Neural cell (in vitro differentiated cells): ENCODE measurements around the gene GPATCH3. TPM values are rescaled to one million over a fixed set of nuclear protein-coding genes. Genes with fewer than 3 reads are reported as not detected.

ENCODE experiments used
- H2AFZ ChIP-seq: fragments of 200-600, 300-800 bp; sonication (generic), shearing (Covaris generic); 2 replicates; pipeline ENCODE4 v1.6.0; 2014; ENCODE audit warnings: low read depth, mild to moderate bottlenecking, antibody characterized with exemption, low read length, moderate library complexity
- H3F3A ChIP-seq: fragments of 200-600 bp; shearing (Covaris generic); 2 replicates; pipeline ENCODE4 v1.6.1; 2016; ENCODE audit warnings: mild to moderate bottlenecking, moderate library complexity, mixed read lengths, antibody characterized with exemption, low read length; ENCODE audit not compliant: insufficient read depth, poor library complexity, severe bottlenecking
- H3K27ac ChIP-seq: fragments of 200-600, 300-800 bp; sonication (generic), shearing (Covaris generic); 2 replicates; pipeline ENCODE4 v1.5.1; 2014; ENCODE audit warnings: mild to moderate bottlenecking, low read length, moderate library complexity
- H3K27me3 ChIP-seq: fragments of 300-800, 200-600 bp; sonication (generic), shearing (Covaris generic); 2 replicates; pipeline ENCODE4 v1.6.0; 2014; ENCODE audit warnings: mild to moderate bottlenecking, low read depth, low read length, moderate library complexity; ENCODE audit not compliant: insufficient read depth
- H3K36me3 ChIP-seq: fragments of 300-800, 200-600 bp; sonication (generic), shearing (Covaris generic); 2 replicates; pipeline ENCODE4 v1.5.1; 2014; ENCODE audit warnings: mild to moderate bottlenecking, antibody characterized with exemption, low read length, moderate library complexity; ENCODE audit not compliant: insufficient read depth
- H3K4me2 ChIP-seq: fragments of 300-800, 200-600 bp; sonication (generic), shearing (Covaris generic); 2 replicates; pipeline ENCODE4 v1.6.0; 2014; ENCODE audit warnings: mild to moderate bottlenecking, low read length
- H3K4me3 ChIP-seq: fragments of 300-800, 200-600 bp; sonication (generic), shearing (Covaris generic); 2 replicates; pipeline ENCODE4 v1.5.1; 2014; ENCODE audit warnings: mild to moderate bottlenecking, low read length, moderate library complexity
- H3K79me2 ChIP-seq: fragments of 200-600 bp; shearing (Covaris generic); replicated peaks from 2 replicates; pipeline ENCODE4 v1.6.0; 2014; ENCODE audit warnings: mild to moderate bottlenecking, low read length, moderate library complexity; ENCODE audit not compliant: insufficient read depth
- H3K9ac ChIP-seq: fragments of 300-800, 200-600 bp; sonication (generic), shearing (Covaris generic); 2 replicates; pipeline ENCODE4 v1.6.1; 2016; ENCODE audit warnings: mild to moderate bottlenecking, low read length, mixed read lengths
- H3K9me2 ChIP-seq: fragments of 200-600 bp; shearing (Covaris generic); 2 replicates; pipeline ENCODE4 v1.6.1; 2016; ENCODE audit warnings: mild to moderate bottlenecking, low read length, mixed read lengths; ENCODE audit not compliant: insufficient read depth
- H3K9me3 ChIP-seq: fragments of 200-600, 300-800 bp; sonication (generic), shearing (Covaris generic); 2 replicates; pipeline ENCODE4 v1.6.1; 2016; ENCODE audit warnings: mild to moderate bottlenecking, mixed run types, low read length, moderate library complexity, mixed read lengths
- H4K20me1 ChIP-seq: fragments of 200-600 bp; shearing (Covaris generic); 2 replicates; pipeline ENCODE4 v1.6.1; 2016; ENCODE audit warnings: mild to moderate bottlenecking, mixed run types; ENCODE audit not compliant: insufficient read depth
- CTCF ChIP-seq: fragments of 450-650 bp; IDR thresholded peaks from 2 replicates; pipeline ENCODE4 v1.5.1; 2014; ENCODE audit warnings: antibody characterized with exemption, mild to moderate bottlenecking, moderate library complexity; ENCODE audit not compliant: poor library complexity, severe bottlenecking
- EP300 ChIP-seq: fragments of 450-650 bp; conservative IDR thresholded peaks from 2 replicates; pipeline ENCODE4 v1.6.1; 2014; ENCODE audit warnings: antibody characterized with exemption, mild to moderate bottlenecking, moderate library complexity; ENCODE audit not compliant: poor library complexity, severe bottlenecking
- EZH2 ChIP-seq: fragments of 200-600, 300-800 bp; shearing (Covaris generic), sonication (generic); IDR thresholded peaks from 2 replicates; pipeline ENCODE4 v1.6.1; 2014; ENCODE audit warnings: antibody characterized with exemption, low read length, borderline replicate concordance, mild to moderate bottlenecking; ENCODE audit not compliant: insufficient read depth, poor library complexity, severe bottlenecking
- MXI1 ChIP-seq: fragments of 450-650 bp; conservative IDR thresholded peaks from 2 replicates; pipeline ENCODE4 v1.6.1; 2014; ENCODE audit warnings: antibody characterized with exemption, mild to moderate bottlenecking; ENCODE audit not compliant: poor library complexity, severe bottlenecking
- POLR2AphosphoS5 ChIP-seq: IDR thresholded peaks from 2 replicates; pipeline ENCODE4 v1.6.1; 2012
- RAD21 ChIP-seq: fragments of 450-650 bp; conservative IDR thresholded peaks from 2 replicates; pipeline ENCODE4 v1.6.1; 2014; ENCODE audit warnings: antibody characterized with exemption, mild to moderate bottlenecking, moderate library complexity
- SMC3 ChIP-seq: fragments of 450-650 bp; conservative IDR thresholded peaks from 2 replicates; pipeline ENCODE4 v1.6.1; 2014; ENCODE audit warnings: antibody characterized with exemption, mild to moderate bottlenecking, moderate library complexity; ENCODE audit not compliant: poor library complexity
- TAF1 ChIP-seq: IDR thresholded peaks from 2 replicates; pipeline ENCODE4 v1.6.1; 2012; ENCODE audit warnings: low read depth
- polyA plus RNA-seq: library from polyadenylated mRNA; depleted of rRNA; stranded (reverse); fragments of >200 nt; gene quantifications from 2 replicates; pipeline ENCODE4 v1.2.3, GENCODE V29; 2014
- TF ChIP-seq, protein P1 (sequence below): IDR thresholded peaks from 2 replicates; pipeline ENCODE4 v1.6.1; 2012; ENCODE audit warnings: borderline replicate concordance

Gene GPATCH3
- polyA plus RNA-seq, 1 donor from 2014 or later, result 7.1 TPM

DNA sequence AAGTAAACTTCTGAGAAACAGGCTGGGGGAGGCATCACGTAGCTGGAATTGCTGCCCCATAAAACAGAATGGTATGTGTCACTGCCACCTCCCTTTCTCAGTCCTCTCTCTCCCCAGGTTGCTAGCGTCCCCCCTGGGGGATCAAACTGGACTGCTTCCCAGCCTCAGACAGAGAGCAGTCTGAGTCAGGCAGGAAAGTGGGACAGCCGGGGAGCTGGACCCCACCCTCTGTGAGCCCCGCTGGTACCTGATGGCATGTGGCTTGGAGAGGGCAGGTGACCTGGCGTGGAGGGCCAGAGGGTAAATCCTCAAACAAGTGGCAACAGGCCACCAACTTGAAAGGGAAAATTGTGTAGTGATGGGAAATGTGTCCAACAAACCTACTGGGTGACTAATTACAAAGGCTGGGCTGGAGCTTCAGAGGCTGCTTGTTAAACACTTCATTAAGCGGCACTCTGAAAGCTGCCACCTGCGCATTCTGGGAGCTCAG is 38.3 kb downstream of the GPATCH3 start:
- H3K36me3 ChIP-seq, result no peaks in the 10 kb centered on the region
- no peaks in the 10 kb centered on the region for H3K9me3 ChIP-seq
- H3K9me2 ChIP-seq, result no peaks in the 10 kb centered on the region
- H3K27me3 ChIP-seq, result no peaks in the 10 kb centered on the region
- H3F3A ChIP-seq, result no peaks in the 10 kb centered on the region
- H2AFZ ChIP-seq, result no peak overlapping the region
- H4K20me1 ChIP-seq, result no peaks in the 10 kb centered on the region
- H3K79me2 ChIP-seq, result no peaks in the 10 kb centered on the region
- H3K4me2 ChIP-seq, result no peak overlapping the region
- TF ChIP-seq, protein P1, sequence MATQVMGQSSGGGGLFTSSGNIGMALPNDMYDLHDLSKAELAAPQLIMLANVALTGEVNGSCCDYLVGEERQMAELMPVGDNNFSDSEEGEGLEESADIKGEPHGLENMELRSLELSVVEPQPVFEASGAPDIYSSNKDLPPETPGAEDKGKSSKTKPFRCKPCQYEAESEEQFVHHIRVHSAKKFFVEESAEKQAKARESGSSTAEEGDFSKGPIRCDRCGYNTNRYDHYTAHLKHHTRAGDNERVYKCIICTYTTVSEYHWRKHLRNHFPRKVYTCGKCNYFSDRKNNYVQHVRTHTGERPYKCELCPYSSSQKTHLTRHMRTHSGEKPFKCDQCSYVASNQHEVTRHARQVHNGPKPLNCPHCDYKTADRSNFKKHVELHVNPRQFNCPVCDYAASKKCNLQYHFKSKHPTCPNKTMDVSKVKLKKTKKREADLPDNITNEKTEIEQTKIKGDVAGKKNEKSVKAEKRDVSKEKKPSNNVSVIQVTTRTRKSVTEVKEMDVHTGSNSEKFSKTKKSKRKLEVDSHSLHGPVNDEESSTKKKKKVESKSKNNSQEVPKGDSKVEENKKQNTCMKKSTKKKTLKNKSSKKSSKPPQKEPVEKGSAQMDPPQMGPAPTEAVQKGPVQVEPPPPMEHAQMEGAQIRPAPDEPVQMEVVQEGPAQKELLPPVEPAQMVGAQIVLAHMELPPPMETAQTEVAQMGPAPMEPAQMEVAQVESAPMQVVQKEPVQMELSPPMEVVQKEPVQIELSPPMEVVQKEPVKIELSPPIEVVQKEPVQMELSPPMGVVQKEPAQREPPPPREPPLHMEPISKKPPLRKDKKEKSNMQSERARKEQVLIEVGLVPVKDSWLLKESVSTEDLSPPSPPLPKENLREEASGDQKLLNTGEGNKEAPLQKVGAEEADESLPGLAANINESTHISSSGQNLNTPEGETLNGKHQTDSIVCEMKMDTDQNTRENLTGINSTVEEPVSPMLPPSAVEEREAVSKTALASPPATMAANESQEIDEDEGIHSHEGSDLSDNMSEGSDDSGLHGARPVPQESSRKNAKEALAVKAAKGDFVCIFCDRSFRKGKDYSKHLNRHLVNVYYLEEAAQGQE, result no peak
- no peak for TF ChIP-seq POLR2AphosphoS5
- no peak for TF ChIP-seq SMC3
- TF ChIP-seq EZH2, result no peak
- no peak for TF ChIP-seq MXI1
- TF ChIP-seq EP300, result no peak
- TF ChIP-seq CTCF, result no peak
- no peak for TF ChIP-seq TAF1
- TF ChIP-seq RAD21, result no peak
- H3K9ac ChIP-seq, result no peak overlapping the region
- no peak overlapping the region for H3K27ac ChIP-seq
- no peak overlapping the region for H3K4me3 ChIP-seq

- TF ChIP-seq, protein P1, result no peak
- no peak for TF ChIP-seq EZH2
- TF ChIP-seq CTCF, result no peak
- TF ChIP-seq POLR2AphosphoS5, result no peak
- TF ChIP-seq MXI1, result no peak
- no peak for TF ChIP-seq EP300
- Histone ChIP-seq H3K27ac (no peak overlapping the region), H4K20me1 (no peaks in the 10 kb centered on the region), H3K79me2 (no peaks in the 10 kb centered on the region), H2AFZ (no peak overlapping the region), H3K9me2 (no peaks in the 10 kb centered on the region), H3K9me3 (no peaks in the 10 kb centered on the region), H3K36me3 (no peaks in the 10 kb centered on the region), H3K27me3 (no peaks in the 10 kb centered on the region), H3F3A (no peaks in the 10 kb centered on the region), H3K9ac (no peak overlapping the region), H3K4me3 (no peak overlapping the region), H3K4me2 (no peak overlapping the region)
Measured at GRCh38 chr1:26861286-26861701, 39.0 kb downstream of the GPATCH3 start.
